ENCODE results near the gene DNAJB8.

Gene DNAJB8

GRCh38 chr3:128426128-128426921, 40.4 kb downstream of the DNAJB8 start:
- DNase-seq (ENCODE audit: low read depth in 2 of 2) = peak in 1 of 2 donors; percentile 47

- DNase-seq (ENCODE audit: low read depth in 2 of 2) = no peak
These were observed 40.9 kb downstream of the DNAJB8 start for GRCh38 chr3:128425846-128426127.

GRCh38 chr3:128425142-128425845, 41.4 kb downstream of the DNAJB8 start:
- DNase-seq (ENCODE audit: low read depth in 2 of 2) = no peak

- no peak for DNase-seq (ENCODE audit: low read depth in 2 of 2)
These were observed 42.1 kb downstream of the DNAJB8 start for GRCh38 chr3:128424508-128425069.

- no peak for DNase-seq (ENCODE audit: low read depth in 2 of 2)
These were observed 43.1 kb downstream of the DNAJB8 start for GRCh38 chr3:128423525-128424147.

GRCh38 chr3:128422762-128423524, 43.7 kb downstream of the DNAJB8 start:
- no peak for DNase-seq (ENCODE audit: low read depth in 2 of 2)

GRCh38 chr3:128421966-128422365, 44.7 kb downstream of the DNAJB8 start:
- DNase-seq (ENCODE audit: low read depth in 2 of 2) = no peak

GRCh38 chr3:128421439-128421836, 45.3 kb downstream of the DNAJB8 start:
- DNase-seq (ENCODE audit: low read depth in 2 of 2) = no peak

- DNase-seq (ENCODE audit: low read depth in 2 of 2) = no peak
These were observed 45.8 kb downstream of the DNAJB8 start for GRCh38 chr3:128420720-128421438.

GRCh38 chr3:128420289-128420688, 46.4 kb downstream of the DNAJB8 start:
- DNase-seq (ENCODE audit: low read depth in 2 of 2) = no peak

GRCh38 chr3:128419311-128419710, 47.4 kb downstream of the DNAJB8 start:
- DNase-seq (ENCODE audit: low read depth in 2 of 2) = no peak

- DNase-seq (ENCODE audit: low read depth in 2 of 2) = no peak
These were observed 47.8 kb downstream of the DNAJB8 start for GRCh38 chr3:128418900-128419299.

GRCh38 chr3:128416578-128417211, 50.0 kb downstream of the DNAJB8 start:
- DNase-seq (ENCODE audit: low read depth in 2 of 2) = no peak

GRCh38 chr3:128415773-128416577, 50.7 kb downstream of the DNAJB8 start:
- no peak for DNase-seq (ENCODE audit: low read depth in 2 of 2)

GRCh38 chr3:128415200-128415772, 51.4 kb downstream of the DNAJB8 start:
- DNase-seq (ENCODE audit: low read depth in 2 of 2) = no peak

GRCh38 chr3:128413413-128414205, 53.1 kb downstream of the DNAJB8 start:
- DNase-seq (ENCODE audit: low read depth in 2 of 2) = no peak

- no peak for DNase-seq (ENCODE audit: low read depth in 2 of 2)
These were observed 53.7 kb downstream of the DNAJB8 start for GRCh38 chr3:128413003-128413370.
